ENCODE data around the gene CENPW.

- no peak for TF ChIP-seq CTCF (IDR thresholded peaks at IDR 0.05 in 2 of 3, conservative IDR thresholded peaks at IDR 0.05 in 1 of 3; ENCODE audit: insufficient read depth in 2 of 3, low read depth in 1 of 3, low read length in 3 of 3)
- TF ChIP-seq RCOR1 (IDR thresholded peaks at IDR 0.05; ENCODE audit: borderline replicate concordance in 1 of 2, low read depth in 2 of 2, low read length in 2 of 2): no peak
- TF ChIP-seq MLLT1 (IDR thresholded peaks at IDR 0.05): no peak
Observed at GRCh38 chr6:126361832-126362440, 22.0 kb downstream of the CENPW start.

Measured in K562 (cell line).